ENCODE results near the gene ADAMTS17. TPM values are rescaled to one million over a fixed set of nuclear protein-coding genes. Genes with fewer than 3 reads are reported as not detected.

ADAMTS17 gene
- total RNA-seq, 1 experiment from 2014 or later: 1.8 TPM

GRCh38 chr15:100229181-100230163, 112.3 kb downstream of the ADAMTS17 start (continued):
- TF ChIP-seq PREB (CRISPR knock-in tag; IDR thresholded peaks at IDR 0.05; ENCODE audit: borderline replicate concordance) (no peak), NR2C2 (CRISPR knock-in tag; IDR thresholded peaks at IDR 0.05) (no peak), USF2 (CRISPR knock-in tag; IDR thresholded peaks at IDR 0.05) (no peak), ATF3 (CRISPR knock-in tag; conservative IDR thresholded peaks at IDR 0.05) (no peak)

GRCh38 chr15:100227781-100228180, 114.0 kb downstream of the ADAMTS17 start:
- no peak overlapping the region for H3K4me3 Mint-ChIP-seq
- no peaks in the 10 kb centered on the region for H3K27me3 Mint-ChIP-seq (ENCODE audit: low read depth)
- H3K27ac Mint-ChIP-seq: no peak overlapping the region
- no peak for ATAC-seq
- no peak for TF ChIP-seq ZBTB43 (CRISPR knock-in tag; IDR thresholded peaks at IDR 0.05)
- H3K4me1 Mint-ChIP-seq: peaks cover 6% of the 10 kb centered on the region
- POLR2A ChIA-PET: no interaction called here
- no peak for DNase-seq (ENCODE audit: low spot score)
- peaks cover 6% of the 10 kb centered on the region; the same call in 1 of the 2 replicates for H3K9me3 Mint-ChIP-seq
- no peaks in the 10 kb centered on the region for H3K36me3 Mint-ChIP-seq
- CTCF ChIA-PET: no interaction called here

- Mint-ChIP-seq H3K4me3 (no peak overlapping the region), H3K4me1 (peaks cover 6% of the 10 kb centered on the region), H3K36me3 (no peaks in the 10 kb centered on the region), H3K9me3 (peaks cover 6% of the 10 kb centered on the region; the same call in 1 of the 2 replicates), H3K27me3 (ENCODE audit: low read depth) (no peaks in the 10 kb centered on the region), H3K27ac (no peak overlapping the region)
- no peak for ATAC-seq
- no peak for DNase-seq (ENCODE audit: low spot score)
- POLR2A ChIA-PET: no interaction called here
- CTCF ChIA-PET: no interaction called here
- TF ChIP-seq ETV6 (CRISPR knock-in tag; IDR thresholded peaks at IDR 0.05) (no peak), ZNF317 (CRISPR knock-in tag; IDR thresholded peaks at IDR 0.05; ENCODE audit: borderline replicate concordance, low read depth) (no peak), IRF1 (CRISPR knock-in tag; IDR thresholded peaks at IDR 0.05) (no peak), AR (CRISPR knock-in tag; IDR thresholded peaks at IDR 0.05) (no peak), CBFB (CRISPR knock-in tag; IDR thresholded peaks at IDR 0.05; ENCODE audit: low read depth) (no peak), ERG (CRISPR knock-in tag; IDR thresholded peaks at IDR 0.05) (no peak), SMAD3 (CRISPR knock-in tag; IDR thresholded peaks at IDR 0.05; ENCODE audit: borderline replicate concordance) (no peak), SP1 (CRISPR knock-in tag; conservative IDR thresholded peaks at IDR 0.05) (no peak), MAX (CRISPR knock-in tag; IDR thresholded peaks at IDR 0.05) (no peak), ZNF416 (CRISPR knock-in tag; IDR thresholded peaks at IDR 0.05) (no peak), PRRX2 (CRISPR knock-in tag; IDR thresholded peaks at IDR 0.05) (no peak), ATF6 (CRISPR knock-in tag; IDR thresholded peaks at IDR 0.05) (no peak), ATF2 (CRISPR knock-in tag; IDR thresholded peaks at IDR 0.05; ENCODE audit: borderline replicate concordance, low read depth) (no peak)
These were observed 115.7 kb downstream of the ADAMTS17 start for GRCh38 chr15:100226107-100226506.
